ENCODE measurements around the gene TFAP2A.

The TFAP2A gene

DNA sequence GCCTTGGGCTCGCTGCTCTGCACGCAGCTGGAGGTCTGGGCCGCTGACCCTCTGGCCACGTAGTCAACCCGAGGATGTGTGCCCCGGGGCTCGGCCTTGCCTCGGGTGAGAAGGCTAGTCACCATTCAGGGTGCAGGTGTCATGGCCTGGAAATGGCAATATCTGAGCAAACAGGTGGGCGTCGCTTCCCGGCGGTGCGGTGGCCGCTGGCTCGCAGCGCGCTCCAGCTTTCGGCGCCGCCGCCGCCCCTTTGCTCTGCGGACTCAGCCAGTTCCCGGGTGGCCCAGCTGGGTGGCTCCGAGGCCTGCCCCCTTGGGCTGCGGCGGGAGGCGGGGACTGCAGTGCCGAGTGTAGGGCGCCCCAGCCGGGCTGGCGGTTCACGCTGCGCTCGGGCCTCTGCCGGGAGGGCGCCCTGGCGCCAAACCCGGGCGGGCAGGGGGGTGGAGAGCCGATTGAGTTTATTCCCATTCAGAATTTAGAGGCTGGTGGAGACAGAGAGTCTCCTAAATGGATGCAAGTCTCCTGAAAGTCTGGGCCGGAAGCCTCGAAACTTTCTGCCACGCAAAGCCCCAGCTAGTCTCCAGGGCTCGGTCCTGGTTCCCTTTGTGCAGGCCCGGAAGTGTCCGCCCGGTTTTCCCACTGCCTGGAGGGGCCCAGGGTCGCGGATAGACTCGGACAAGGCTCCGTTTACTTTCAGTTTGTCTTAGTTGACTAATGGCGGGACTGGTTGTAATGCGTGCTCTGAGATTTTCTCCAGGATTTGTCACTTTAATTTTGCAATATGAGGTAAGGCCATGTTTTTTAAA, 11.3 kb upstream of the TFAP2A start:
- DNase-seq (ENCODE audit: low read depth): no peak

DNA sequence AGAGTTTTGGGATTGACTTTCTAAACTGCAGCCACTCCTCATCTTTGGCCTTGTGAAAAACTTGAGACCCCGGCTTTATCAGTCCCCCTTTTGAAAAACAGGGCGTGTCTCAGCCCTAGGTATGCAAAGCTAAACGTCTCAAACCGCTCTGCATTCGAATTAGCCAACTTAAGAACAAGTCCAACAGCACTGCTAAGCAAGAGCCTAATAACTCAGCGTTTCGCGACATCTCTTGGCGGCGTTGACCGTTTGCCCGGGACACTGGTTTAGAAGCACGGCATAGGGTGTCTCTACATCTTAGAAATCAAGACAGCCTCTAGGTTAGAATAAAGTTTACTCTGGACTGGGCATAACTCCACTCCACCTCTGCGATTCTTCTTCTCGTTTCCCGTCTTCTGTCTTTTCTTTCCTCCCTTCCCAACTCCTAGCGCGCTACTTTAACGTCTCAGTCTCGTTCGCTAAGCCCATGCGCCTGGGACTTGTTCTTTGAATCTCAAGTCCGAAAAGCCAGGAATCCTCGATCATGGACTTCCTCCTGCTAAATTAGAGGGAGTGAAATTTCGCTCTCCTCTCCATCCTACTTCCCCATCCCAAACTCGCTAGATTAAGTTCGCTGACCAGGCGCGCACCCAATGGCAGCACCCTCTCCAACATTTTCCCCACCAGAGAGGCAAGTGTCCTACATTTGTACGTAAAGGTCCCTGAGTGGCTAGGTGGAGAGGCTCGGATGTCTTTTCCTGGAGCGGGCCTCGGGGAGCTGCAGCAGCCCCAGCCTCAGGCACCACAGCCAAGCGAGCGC, 10.5 kb upstream of the TFAP2A start:
- DNase-seq (ENCODE audit: low read depth): no peak

DNA sequence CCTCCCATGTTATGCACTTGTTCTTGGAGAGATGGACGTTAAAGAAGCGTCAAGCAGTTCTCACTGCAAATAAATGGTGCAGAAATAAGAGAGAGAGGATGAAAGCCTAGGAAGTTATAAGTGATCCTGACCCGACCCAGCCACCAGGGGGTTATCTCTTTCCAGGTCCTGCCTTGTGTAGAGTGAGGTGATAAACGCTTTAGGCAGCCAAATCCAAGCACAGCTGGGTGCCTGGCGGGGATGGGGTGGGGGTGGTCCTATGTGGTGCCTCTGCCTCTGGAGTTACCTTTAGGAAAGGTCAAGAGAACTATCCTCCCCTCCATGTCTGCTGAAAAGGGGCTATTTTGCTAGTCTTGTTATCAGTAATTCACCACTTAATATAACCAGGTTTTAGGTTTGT, 9.2 kb upstream of the TFAP2A start:
- DNase-seq (ENCODE audit: low read depth): no peak

DNA sequence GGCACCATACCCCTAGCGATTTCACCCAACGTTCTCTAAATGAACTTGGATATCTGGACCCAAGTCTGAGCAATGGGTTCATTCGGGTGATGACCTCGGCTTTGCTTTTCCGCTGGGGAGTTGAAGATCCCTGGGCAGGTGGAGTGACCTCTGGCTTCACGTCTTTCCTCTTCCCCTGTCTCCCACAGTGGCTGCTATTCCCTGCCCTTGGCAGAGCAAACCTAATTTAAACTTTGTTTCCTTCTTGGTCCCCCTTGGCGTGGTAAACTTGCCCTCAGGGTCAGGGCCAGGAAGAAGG, 7.8 kb upstream of the TFAP2A start:
- no peak for DNase-seq (ENCODE audit: low read depth)

DNA sequence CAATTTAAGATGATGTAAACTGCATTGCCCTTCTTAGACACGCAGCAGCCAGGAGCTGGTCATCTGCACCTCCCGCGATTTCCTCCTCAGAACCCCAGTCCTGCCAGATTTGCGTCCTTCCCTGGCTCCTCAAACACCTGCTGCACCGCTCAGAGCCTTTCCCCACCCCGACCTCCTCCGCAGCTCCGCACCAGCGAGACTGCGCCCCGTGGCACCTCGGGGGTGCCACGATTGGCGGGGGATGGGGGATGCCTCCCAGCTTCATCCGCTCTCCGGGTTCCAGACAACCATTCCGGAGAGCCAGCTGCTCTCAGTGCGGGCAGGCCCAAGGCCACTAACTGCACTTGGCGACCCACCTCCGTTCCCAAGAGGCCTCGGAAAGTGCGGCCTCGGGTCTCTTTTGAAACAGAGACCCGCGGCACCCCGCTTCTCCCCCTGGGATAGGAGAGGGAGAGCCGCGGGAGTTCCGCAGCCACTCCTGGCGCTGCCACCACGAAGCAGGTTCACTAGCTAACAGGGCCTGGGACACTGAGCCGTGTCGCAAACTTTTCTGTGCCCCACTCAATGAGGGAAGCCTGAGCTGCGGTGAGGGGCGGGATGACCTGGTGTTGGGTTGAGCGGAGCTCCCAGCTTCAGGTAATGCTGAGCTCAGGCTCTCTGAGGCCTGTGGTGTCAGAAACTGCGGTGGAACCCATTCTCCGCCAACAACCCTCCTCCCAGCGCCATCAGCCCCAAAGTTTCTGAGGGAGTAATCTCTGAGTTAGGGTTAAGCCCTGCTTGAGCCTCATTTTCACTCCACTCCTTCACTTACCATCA, 7.3 kb upstream of the TFAP2A start:
- no peak for DNase-seq (ENCODE audit: low read depth)

DNA sequence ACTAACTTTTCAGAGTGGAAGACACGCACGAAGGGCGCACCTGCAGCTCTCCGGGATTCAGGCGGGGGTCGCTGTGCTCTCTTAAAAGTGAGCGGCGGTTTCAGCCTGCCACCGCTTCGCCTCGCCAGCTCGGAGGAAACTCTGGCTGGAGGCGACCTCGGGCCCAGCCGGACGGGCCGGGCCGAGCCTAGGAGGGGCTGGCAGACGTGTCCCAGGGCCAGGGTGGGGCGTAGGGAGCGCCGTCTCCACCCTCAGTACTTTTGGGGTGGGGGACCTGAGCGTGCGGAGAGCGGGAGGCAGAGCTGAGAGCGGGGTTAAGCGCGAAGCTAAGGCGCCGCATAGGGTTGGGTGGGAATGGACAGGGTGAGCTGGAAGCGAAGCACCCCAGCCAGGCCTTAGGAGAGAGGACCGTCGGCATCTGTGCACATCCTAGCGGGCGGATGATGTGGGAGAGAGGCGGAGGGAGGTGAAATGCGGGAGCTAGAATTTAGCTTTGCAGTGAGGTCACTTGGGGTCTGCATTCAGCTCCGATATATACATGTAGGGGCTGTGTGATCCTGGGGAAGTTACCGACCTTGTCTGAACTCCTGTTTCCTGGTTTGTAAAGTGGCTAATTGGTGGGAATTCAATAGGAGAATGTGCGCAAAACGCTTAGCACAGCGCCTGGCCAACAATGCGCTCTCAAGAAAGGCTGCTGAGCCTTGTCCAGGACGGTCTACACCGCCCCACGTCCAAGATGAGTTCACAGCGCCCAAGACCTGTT, 6.5 kb upstream of the TFAP2A start:
- no peak for DNase-seq (ENCODE audit: low read depth)

DNA sequence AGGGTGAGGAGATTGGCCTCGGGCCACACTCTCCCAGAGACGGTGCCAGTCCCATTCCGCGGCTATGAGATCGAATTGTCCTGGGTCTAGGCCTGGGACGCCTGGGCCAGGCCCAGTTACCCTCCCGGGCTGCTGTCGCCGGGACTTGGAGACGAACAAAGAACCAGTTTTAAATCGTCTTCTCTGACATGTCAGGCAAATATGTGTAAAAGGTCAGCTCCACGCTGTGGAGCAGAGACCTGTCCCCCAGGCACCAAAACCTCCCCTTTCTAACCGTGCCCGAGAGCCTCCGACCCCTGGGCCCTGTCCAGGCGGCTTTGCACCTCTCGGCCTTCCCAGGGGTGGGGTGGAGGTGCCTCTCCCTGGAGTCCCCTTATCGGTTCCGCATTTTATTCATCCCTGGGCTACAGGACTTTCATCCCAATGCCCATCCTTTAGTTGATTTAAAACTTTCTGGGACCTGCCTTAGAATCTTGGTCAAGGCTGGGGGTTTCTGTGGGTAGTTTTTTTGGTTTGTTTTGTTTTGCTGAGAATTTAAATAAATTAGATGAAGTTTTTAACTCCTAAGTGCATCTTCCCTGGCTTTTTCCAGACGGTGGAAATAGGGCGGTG, 5.8 kb upstream of the TFAP2A start:
- no peak for DNase-seq (ENCODE audit: low read depth)

DNA sequence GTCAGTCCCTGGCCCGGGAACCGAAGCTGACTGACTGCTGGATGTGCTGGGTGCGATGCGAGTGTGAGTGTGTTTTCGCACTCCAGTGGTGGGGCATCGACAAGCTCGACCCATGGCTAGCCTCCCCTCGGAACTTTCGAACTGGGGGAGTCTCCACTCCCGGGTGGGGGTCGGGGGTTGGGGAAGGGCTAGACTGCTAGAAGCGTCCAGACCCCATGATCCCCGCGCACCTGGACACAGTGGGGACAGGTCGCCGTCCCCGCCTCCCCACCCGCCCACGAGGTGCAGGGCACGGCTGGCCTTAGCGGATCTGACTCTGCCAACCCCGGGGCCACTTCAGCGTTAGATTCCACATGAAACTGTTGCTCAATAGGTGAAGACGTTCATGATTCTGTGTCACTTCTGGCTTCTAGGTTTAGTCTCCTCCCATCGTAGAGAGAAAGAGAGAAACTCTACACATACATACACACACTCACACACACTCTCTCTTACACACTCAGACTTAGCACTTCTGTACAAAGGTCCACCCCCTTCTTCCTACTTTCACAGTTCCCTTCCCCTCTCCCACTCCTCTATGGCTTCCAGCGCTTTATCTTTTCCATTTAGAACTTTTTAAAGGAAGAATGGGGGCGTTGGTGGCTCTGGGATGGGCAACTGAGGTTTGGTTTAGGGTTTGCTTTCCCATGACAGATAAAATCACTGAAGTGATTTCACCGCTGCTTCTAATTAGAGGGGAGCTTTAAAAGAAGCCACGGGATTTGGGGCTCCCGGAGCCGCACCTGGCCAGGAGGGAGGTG, 5.1 kb upstream of the TFAP2A start:
- DNase-seq (ENCODE audit: low read depth): no peak

DNA sequence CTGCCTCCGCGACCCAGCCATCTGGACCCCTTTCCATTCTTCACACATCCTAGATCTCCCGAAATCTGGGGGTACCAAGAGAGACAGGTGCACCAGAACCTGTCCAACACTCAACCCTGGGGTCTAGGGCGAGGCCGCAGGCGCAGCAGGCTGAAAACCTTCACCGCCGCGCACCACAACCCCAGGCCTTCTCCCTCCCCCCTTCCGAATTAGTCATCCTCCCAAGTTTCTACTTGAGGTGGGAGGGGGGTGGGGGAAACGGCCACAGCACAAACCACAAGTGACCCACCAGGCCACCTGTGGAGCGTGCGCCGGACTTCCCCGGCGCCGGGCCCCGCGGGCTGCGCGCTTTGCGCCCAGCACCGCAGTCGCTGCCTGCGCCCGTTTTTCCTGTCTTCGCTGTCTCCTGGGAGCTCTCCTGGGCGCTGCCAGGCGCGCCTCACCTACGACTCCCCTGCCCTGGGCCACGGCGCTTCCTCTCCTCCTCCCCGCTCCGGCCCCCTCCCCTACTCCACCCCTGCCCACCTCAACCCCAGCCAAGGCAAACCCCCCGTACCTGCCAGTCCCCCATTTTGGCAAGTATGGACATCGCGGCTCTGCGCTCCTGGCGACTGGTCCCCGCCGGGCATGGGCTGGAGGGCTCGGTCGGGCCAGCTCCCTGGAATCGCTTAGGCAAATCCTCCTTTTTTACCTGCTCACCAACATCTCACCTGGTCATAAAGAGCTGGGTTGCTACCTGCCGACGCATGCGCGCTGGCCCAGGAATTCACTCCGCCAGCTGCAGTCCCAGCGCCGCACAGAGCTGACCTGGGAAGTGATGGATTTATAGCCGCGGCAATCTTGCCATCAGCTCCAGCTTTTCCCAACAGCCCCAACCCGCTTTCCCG, 4.2 kb upstream of the TFAP2A start:
- DNase-seq (ENCODE audit: low read depth): no peak

DNA sequence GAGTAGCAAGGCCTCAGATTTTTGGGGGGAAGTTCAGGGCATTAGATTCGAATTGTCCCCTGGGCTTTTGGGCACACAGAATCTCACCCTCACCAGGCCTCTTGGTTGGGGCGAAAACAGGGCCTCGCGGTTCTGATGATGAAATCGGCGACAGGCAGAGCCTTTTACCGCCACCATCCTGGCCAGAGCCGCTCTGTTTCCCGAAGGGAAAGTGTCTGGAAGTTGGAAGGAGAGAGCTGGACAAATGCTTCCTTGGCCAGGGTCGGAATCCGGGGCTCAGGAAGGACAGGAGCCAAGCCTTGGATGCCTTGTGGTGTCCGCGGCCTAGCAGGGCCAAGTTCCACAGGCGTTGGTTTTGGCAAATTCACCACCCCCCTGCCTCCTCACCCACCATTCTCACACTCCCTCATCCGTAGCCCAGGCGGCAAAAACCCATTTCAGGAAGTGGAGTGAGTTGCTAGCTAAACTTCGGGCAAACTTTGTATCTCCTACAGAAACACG, 3.5 kb upstream of the TFAP2A start:
- DNase-seq (ENCODE audit: low read depth): no peak

DNA sequence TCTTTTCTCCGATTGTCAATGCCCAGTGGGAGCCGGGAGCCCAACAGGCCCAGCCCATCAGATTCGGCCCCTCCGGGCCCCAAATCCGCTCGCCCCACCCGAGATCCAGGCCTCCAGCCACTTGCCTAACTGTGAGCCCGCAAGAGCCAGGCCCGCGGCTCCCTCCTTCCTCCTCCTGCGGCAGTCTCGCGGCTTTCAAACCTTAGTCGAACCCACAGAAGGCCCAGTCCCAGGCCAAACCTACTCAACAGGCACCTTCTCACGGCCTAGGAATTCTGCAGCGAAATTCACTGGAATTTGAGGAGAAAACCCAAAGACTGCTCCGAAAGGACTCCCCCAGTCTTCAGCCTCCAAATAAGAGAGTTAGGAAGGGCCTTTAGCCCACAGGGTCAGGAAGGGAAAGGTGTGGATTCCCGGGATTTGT, 2.8 kb upstream of the TFAP2A start:
- DNase-seq (ENCODE audit: low read depth): no peak

DNA sequence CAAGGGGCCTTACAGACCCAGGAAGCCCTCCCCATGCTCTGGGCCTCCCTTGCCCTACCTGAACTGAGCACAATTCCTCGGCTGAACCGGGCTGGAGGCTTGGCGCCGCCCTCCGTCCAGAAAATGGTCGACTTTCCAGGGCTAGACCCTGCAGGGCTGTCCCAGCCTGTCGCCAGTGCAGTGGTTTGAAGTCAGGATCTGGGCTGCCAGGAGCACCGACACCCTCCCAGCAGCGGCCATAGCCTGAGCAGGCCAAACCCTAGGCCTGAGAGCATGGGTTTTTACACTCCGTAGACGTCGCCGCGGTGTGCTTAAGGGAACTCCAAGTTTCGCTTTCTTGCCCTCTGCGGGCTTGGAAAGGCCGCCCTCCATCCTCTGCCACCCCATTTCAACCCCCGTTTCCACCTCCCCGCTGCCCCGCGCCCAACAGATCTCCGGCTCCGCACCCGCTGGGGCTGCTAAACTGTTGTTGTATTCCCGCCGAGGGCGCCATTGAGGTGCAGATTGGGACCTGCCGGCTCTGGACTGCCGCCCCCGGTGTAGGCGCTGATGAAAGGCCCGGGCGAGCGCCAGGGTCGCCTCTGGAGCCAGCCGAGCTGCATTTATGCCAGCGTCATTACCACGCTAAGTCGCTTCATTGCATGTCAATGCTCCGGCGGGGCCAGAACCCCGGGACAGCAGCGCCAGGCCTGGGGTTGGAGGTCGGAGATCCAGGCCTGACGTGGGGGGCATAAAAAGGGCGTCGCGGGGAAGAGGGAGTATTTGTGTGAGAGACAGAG, 2.2 kb upstream of the TFAP2A start:
- DNase-seq (ENCODE audit: low read depth): no peak

DNA sequence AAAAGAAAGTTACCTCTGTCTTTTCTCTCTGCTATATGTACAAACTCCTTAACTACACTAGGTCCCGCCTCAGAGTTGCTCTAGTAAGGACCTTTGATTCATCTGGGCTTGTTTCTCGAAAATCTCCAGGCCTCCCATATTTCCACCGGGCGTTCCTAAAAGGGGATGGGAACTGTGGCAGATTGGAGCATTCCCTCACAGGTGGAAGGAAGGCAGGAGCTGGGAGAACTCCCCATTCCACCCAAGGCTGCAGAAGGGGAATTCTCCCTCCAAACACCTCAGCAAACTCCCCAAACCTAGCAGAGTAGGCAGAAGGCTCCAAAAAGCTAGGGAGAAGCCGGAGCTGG, 1.6 kb upstream of the TFAP2A start:
- no peak for DNase-seq (ENCODE audit: low read depth)

DNA sequence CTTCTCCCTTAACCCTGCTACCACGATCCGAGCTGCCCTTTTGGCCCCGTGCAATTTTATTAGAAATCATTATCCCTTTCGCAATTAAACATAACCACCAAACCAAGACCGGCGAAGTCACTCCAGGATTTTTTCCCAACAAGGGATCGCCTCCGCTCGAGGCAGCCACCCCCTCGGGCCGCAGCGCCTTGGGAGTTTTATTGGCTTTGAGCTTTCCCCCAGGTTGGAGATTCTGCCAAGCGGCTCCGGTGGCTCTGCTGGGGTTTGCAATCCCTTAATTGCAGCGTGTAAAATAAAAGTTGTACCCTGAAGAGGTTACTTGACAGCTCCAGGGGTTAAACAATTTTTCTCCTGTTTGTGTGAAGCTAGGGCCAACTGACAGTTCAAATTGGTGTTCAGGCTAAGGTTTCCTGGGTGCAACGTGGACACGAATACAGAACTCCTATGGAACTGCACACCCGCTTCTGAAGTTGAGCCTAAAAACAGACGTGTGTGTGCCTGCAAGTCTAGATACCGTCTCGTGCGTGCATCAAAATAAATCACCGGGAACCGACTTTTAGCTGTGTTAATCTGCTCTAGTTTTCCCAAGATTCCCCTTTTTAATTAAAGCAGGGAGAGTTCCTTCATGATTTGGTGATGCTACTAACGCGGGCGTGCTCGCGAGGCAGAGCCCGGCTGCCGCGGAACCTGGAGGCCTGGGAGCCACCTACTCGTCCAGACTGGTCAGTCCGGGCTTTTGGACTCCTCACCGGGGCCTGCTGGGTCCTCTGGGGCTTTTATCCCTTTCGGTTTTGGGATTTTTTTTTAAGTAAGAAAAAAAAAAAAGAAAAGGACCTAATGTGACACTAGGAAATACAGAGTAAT, 975 bp upstream of the TFAP2A start:
- no peak for DNase-seq (ENCODE audit: low read depth)

DNA sequence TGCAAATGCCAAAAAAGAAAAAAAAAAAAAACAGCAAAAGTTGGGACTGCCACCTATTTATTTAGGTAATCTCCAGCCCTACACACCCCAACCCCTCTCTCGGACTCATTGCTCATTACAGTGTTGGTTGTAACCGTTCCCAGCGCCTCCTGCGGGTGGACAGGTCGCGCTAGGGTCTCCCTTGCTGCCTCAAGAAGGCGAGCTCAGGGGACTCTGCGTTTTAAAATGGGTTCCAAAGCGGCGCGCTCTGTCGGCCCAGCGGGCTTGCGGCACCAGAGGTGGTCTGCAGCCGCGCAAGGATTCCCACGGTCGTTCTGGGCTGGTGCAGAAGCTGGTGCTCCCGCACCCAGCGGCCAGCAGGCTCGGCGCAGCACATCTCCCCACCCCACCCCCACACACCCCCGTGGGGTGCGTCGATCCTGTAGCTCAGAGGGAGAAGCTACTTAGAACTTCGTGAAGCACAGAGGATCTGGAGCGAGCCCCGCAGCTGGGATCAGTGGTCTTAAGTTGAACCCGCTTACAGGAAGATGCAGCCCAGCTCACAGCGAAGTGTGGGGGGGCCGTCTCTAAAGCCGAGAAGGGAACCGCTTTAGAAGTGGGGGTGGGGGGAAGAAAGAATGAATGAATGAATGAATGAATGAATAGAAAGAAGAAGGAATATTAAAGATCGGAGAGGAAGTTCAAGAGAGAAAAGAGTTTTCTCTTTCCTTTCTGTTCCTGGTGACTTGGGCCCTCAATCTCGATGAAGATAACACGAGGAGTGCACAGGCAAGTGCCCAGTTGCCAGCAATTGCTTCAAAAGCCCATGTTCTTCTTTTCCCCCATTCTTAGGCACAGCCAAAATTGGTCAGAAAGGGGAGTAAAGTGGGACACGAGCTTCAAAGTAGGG, 780 bp downstream of the TFAP2A start:
- no peak for DNase-seq (ENCODE audit: low read depth)

DNA sequence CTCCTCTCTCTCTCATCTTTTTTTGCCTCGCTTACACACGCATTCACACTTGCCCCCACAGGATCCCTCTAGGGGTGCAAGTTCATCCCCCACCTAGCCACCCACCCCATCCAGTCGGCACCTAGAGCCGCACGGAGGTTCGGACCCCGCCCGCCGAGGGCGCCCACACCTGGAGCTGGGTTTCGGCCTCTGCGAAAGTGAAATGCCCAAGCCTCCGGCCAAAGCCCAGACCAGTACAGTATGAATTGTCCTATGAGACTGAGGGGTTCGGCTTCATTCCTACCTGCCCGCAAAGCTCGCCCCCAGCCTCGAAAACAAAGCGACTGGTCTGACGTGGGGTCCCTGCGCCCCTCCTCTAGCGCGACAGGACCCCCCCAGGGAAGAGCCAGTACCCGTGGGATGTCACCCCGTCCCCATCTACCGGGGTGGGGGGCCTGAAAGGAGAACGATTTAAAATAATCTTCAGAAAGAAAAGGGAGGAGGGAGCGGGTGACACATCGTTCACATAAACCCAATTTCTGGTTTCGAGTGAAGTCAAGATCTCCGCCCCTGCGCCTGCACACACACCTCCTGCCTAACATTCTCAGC, 1.5 kb downstream of the TFAP2A start:
- no peak for DNase-seq (ENCODE audit: low read depth)

All from activated gamma-delta T cell treated with anti-CD3 and anti-CD28 coated beads, Interleukin-2, amount 50 U/mL, for 16 hours (primary cell).